ENCODE measurements around the gene GLB1L3.

GRCh38 chr11:134282121-134283045 is 6.2 kb downstream of the GLB1L3 start:
- TF ChIP-seq POLR2A (IDR thresholded peaks at IDR 0.05) (no peak), CTCF (IDR thresholded peaks at IDR 0.05) (no peak)
